ENCODE measurements around the gene MFGE8.
A peak's percentile ranks its signal among the peaks of the same experiment; 100 is the strongest.

Gene MFGE8

DNA sequence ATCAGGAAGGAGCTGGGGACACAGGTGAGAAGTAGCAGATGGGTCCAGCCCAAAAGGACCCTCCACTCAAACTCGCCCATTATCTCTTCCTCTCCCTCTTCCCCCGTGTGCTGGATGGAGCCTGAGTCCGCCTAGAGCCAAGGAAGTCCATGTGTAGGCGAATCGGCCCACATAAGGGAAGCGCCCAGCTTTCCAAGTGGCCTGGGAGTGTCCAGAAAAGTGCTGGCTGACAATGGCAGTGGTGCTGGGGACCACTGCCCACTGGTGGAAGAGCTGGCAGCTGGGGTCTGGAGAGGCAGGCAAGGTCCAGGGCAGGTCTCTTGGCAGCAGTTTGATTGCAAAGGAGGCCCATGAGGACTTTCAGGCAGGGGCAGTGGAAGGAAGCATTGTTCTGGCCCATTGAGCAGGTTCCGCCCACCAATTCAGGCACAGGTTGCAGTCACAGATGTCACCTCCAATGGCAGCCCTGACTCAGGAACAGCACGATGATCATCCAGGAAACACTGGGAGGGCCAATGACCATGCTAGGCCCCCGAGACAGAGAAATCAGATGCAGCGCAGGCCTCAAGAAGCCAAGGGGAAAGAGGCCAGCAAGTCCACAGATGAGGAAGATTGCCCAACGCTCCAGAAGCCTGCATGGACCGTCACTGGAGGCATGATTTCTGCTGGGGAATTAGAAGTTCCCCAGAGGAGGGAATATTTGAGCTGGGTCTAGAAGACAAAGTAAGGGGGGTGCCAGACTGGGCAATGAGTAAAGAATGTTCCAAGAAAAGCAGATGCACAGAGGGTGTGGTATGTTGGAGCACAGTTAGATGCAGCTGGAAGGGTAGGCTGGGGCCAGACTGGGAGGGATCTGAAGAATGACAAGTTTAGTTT lies 3.0 kb downstream of the MFGE8 start:
- H3K36me3 ChIP-seq (replicated peaks): peaks cover 39% of the 10 kb centered on the region
- H3K27me3 ChIP-seq (ENCODE audit: low read depth): no peaks in the 10 kb centered on the region
- peaks cover 13% of the 10 kb centered on the region for H3K4me1 ChIP-seq
- no peak overlapping the region for H3K4me3 ChIP-seq
- in situ Hi-C loops (cut with MboI; ENCODE audit: low sequenced_read_pairs): no loop called here
- no peaks in the 10 kb centered on the region for H3K9me3 ChIP-seq
- DNase-seq (ENCODE audit: low spot score in 2 of 2): no peak

DNA sequence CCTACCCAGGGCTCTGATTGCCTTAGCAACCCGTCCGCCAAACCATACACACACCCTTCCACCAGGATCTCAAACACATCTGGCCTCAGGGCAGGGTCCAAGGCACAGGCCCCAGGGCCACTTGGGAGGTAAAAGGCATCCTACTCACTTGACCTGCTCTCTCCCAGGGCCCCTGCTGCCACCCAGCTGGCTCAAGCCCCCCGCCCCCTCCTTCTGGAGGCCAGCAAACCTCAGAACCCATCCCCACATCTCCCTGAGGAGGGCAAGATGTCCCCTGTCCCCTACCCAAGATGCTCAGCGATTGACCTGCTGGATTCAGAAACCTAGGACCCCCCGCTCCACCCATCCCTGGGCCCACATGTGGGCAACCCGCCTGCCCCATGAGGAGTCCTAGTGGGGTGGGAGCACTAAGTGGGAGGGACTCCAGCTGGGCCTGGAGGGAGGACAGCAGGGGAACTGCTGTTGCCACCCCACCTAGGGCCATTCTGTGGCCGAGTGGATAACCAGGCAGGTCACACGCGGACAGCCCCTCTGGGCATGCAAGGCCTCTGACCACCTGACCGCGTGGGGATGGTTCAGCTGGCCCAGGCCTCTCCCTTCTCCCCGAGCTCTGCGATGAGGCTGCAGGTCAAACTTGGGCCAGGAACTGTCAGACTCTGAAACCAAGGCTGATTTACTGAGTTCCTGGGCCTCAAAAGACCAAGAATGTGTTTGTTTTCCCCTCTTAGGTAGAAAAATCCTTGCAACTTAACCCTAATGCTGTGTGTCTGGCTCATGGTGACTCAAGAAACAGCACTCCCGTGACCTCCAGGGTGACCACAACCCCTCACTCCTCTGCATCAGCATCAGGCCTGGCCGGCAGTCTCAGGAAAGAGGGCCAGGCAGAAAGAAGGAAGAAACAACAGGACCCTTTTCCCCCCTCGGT lies 4.2 kb downstream of the MFGE8 start:
- no peak for DNase-seq (ENCODE audit: low spot score in 2 of 2)
- Histone ChIP-seq H3K4me3 (no peak overlapping the region), H3K27me3 (ENCODE audit: low read depth) (no peaks in the 10 kb centered on the region), H3K4me1 (peaks cover 16% of the 10 kb centered on the region), H3K9me3 (no peaks in the 10 kb centered on the region), H3K36me3 (replicated peaks) (peaks cover 47% of the 10 kb centered on the region)
- in situ Hi-C loops (cut with MboI; ENCODE audit: low sequenced_read_pairs): no loop called here

DNA sequence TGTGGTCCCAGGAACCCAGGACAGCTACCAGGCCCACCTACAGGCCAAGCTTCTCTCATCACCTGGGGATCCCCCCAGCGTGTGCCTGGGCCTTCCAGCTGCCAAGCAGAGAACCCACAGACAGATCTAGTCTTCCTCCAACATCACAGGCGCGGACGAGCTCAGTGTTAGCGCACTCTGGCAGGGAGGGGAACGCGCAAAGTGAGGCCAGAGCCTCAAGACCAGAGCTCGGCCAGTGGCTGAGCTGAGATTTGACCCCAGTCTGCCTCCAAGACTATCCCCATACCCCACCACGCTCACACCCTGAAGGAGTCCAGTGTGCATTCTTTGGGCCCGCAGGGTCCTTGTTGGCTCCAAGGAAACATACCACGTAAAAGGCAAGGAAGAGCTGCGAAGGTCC lies 5.1 kb downstream of the MFGE8 start:
- Histone ChIP-seq H3K36me3 (replicated peaks) (peaks cover 50% of the 10 kb centered on the region), H3K9me3 (no peaks in the 10 kb centered on the region), H3K4me1 (peaks cover 16% of the 10 kb centered on the region), H3K4me3 (no peak overlapping the region), H3K27me3 (ENCODE audit: low read depth) (no peaks in the 10 kb centered on the region)
- in situ Hi-C loops (cut with MboI; ENCODE audit: low sequenced_read_pairs): no loop called here
- DNase-seq (ENCODE audit: low spot score in 2 of 2): no peak

DNA sequence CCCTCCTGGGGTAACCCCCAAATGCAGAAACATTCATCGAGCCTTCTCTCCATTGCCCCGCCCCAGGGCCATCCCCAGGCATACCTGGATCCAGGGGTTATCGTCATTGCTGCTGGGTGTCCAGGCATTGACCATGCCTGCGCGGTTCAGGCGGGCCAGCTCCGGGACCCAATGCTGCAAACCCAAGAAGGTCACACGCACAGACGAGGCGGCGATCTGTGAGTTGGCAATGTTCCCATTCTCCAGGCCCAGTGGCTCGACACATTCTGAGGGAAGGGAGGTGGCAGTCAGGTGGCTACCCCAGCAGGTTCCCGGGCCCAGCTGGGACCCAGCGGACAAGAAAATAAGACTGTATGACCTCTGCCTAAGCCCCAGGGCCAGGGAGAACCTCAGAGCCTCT lies 6.1 kb downstream of the MFGE8 start:
- H3K27me3 ChIP-seq (ENCODE audit: low read depth): no peaks in the 10 kb centered on the region
- no peak overlapping the region for H3K4me3 ChIP-seq
- peaks cover 54% of the 10 kb centered on the region for H3K36me3 ChIP-seq (replicated peaks)
- in situ Hi-C loops (cut with MboI; ENCODE audit: low sequenced_read_pairs): no loop called here
- H3K4me1 ChIP-seq: peaks cover 9% of the 10 kb centered on the region
- no peaks in the 10 kb centered on the region for H3K9me3 ChIP-seq
- no peak for DNase-seq (ENCODE audit: low spot score in 2 of 2)

- Histone ChIP-seq H3K27me3 (ENCODE audit: low read depth) (no peaks in the 10 kb centered on the region), H3K4me3 (no peak overlapping the region), H3K4me1 (peaks cover 4% of the 10 kb centered on the region), H3K9me3 (no peaks in the 10 kb centered on the region), H3K36me3 (replicated peaks) (peaks cover 54% of the 10 kb centered on the region)
- DNase-seq (ENCODE audit: low spot score in 2 of 2): no peak
- in situ Hi-C loops (cut with MboI; ENCODE audit: low sequenced_read_pairs): no loop called here
Observed at GRCh38 chr15:88906551-88906950, 6.6 kb downstream of the MFGE8 start.

- no peak for DNase-seq (ENCODE audit: low spot score in 2 of 2)
- H3K9me3 ChIP-seq: no peaks in the 10 kb centered on the region
- peaks cover 2% of the 10 kb centered on the region; the same call in 1 of the 2 replicates for H3K4me1 ChIP-seq
- H3K27me3 ChIP-seq (ENCODE audit: low read depth): no peaks in the 10 kb centered on the region
- H3K36me3 ChIP-seq (replicated peaks): peaks cover 54% of the 10 kb centered on the region
- no peak overlapping the region for H3K4me3 ChIP-seq
- in situ Hi-C loops (cut with MboI; ENCODE audit: low sequenced_read_pairs): no loop called here
Observed at GRCh38 chr15:88906130-88906529, 7.0 kb downstream of the MFGE8 start.

GRCh38 chr15:88905576-88905975 lies 7.6 kb downstream of the MFGE8 start:
- in situ Hi-C loops (cut with MboI; ENCODE audit: low sequenced_read_pairs): no loop called here
- no peaks in the 10 kb centered on the region for H3K27me3 ChIP-seq (ENCODE audit: low read depth)
- H3K9me3 ChIP-seq: no peaks in the 10 kb centered on the region
- H3K36me3 ChIP-seq (replicated peaks): peaks cover 55% of the 10 kb centered on the region
- DNase-seq (ENCODE audit: low spot score in 2 of 2): no peak
- H3K4me1 ChIP-seq: peaks cover 2% of the 10 kb centered on the region; the same call in 1 of the 2 replicates
- H3K4me3 ChIP-seq: no peak overlapping the region

DNA sequence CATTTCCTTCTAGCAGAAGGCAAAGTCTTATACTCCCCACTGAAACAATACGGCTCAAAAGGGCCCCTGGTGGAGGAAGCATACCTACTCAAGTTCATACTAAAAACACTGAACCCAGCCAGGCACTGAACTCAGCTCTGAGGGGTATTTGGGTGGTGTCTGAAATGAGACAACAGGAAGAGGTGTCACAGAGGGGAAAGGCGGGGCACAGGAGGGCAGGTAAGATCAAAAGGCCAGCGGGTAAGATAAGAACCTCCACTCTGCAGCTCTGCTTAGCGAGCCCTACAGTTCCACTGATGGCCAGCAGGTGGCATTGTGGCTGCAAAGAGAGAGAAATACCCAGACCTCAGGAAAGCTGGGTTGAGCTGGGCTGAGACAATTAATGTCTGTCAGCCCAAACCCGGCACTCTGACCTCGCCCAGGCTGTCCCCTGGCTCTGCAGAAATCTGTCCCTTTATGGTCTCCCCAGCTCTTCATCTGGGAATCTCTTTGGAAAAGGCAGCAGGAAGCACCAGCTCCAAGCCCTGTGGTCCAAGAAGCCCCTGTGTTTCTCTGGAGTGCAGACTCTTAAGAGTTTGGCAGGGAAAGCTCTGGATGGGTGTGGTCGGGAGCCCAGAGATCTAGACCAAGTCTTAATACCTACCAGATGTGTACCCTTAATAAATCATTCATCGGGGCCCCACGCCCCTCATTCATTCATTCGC lies 8.4 kb downstream of the MFGE8 start:
- H3K4me3 ChIP-seq: no peak overlapping the region
- H3K27me3 ChIP-seq (ENCODE audit: low read depth): no peaks in the 10 kb centered on the region
- in situ Hi-C loops (cut with MboI; ENCODE audit: low sequenced_read_pairs): loop anchor here (5.0 kb wide), 3 partner anchors 113 to 437 kb away; partner anchors contain the start of genes MRPL46 and MRPS11

GRCh38 chr15:88904257-88904623 lies 8.9 kb downstream of the MFGE8 start:
- in situ Hi-C loops (cut with MboI; ENCODE audit: low sequenced_read_pairs): loop anchor here (5.0 kb wide), 3 partner anchors 113 to 437 kb away; partner anchors contain the start of genes MRPL46 and MRPS11
- Histone ChIP-seq H3K4me1 (peaks cover 2% of the 10 kb centered on the region; the same call in 1 of the 2 replicates), H3K36me3 (replicated peaks) (peaks cover 48% of the 10 kb centered on the region)

More for the DNA sequence above, 8.4 kb downstream of the MFGE8 start:
- Histone ChIP-seq H3K36me3 (replicated peaks) (peaks cover 52% of the 10 kb centered on the region), H3K4me1 (peaks cover 2% of the 10 kb centered on the region; the same call in 1 of the 2 replicates), H3K9me3 (no peaks in the 10 kb centered on the region)
- peak; percentile 85 to 95 for DNase-seq (ENCODE audit: low spot score in 2 of 2)

GRCh38 chr15:88902846-88903245 lies 10.3 kb downstream of the MFGE8 start:
- peaks cover 41% of the 10 kb centered on the region for H3K36me3 ChIP-seq (replicated peaks)
- peaks cover 2% of the 10 kb centered on the region; the same call in 1 of the 2 replicates for H3K4me1 ChIP-seq
- no peaks in the 10 kb centered on the region for H3K27me3 ChIP-seq (ENCODE audit: low read depth)
- DNase-seq (ENCODE audit: low spot score in 2 of 2): no peak
- in situ Hi-C loops (cut with MboI; ENCODE audit: low sequenced_read_pairs): loop anchor here (5.0 kb wide), 3 partner anchors 114 to 436 kb away; partner anchors contain the start of genes MRPL46 and MRPS11
- H3K4me3 ChIP-seq: no peak overlapping the region
- no peaks in the 10 kb centered on the region for H3K9me3 ChIP-seq

More at GRCh38 chr15:88904257-88904623, 8.9 kb downstream of the MFGE8 start:
- no peak overlapping the region for H3K4me3 ChIP-seq
- no peaks in the 10 kb centered on the region for H3K9me3 ChIP-seq
- no peaks in the 10 kb centered on the region for H3K27me3 ChIP-seq (ENCODE audit: low read depth)
- no peak for DNase-seq (ENCODE audit: low spot score in 2 of 2)

- H3K4me1 ChIP-seq: peaks cover 5% of the 10 kb centered on the region; the same call in 1 of the 2 replicates
- no peak for DNase-seq (ENCODE audit: low spot score in 2 of 2)
- no peak overlapping the region for H3K4me3 ChIP-seq
- H3K27me3 ChIP-seq (ENCODE audit: low read depth): no peaks in the 10 kb centered on the region
- in situ Hi-C loops (cut with MboI; ENCODE audit: low sequenced_read_pairs): loop anchor here (5.0 kb wide), 3 partner anchors 115 to 435 kb away; partner anchors contain the start of genes MRPL46 and MRPS11
- peaks cover 37% of the 10 kb centered on the region for H3K36me3 ChIP-seq (replicated peaks)
- no peaks in the 10 kb centered on the region for H3K9me3 ChIP-seq
Observed at GRCh38 chr15:88902221-88902835, 10.9 kb downstream of the MFGE8 start.

- no peaks in the 10 kb centered on the region for H3K27me3 ChIP-seq (ENCODE audit: low read depth)
- in situ Hi-C loops (cut with MboI; ENCODE audit: low sequenced_read_pairs): loop anchor here (5.0 kb wide), 3 partner anchors 116 to 434 kb away; partner anchors contain the start of genes MRPL46 and MRPS11
- H3K36me3 ChIP-seq (replicated peaks): peaks cover 32% of the 10 kb centered on the region
- H3K4me3 ChIP-seq: no peak overlapping the region
- H3K4me1 ChIP-seq: peaks cover 8% of the 10 kb centered on the region; the same call in 1 of the 2 replicates
- no peaks in the 10 kb centered on the region for H3K9me3 ChIP-seq
- no peak for DNase-seq (ENCODE audit: low spot score in 2 of 2)
Observed at GRCh38 chr15:88901508-88902220, 11.5 kb downstream of the MFGE8 start.
